RCC 7860 (cell line): ENCODE measurements around the gene ADGB.
"Not testable (repeated sequence)": the region's sequence is repeated elsewhere in the genome, so short reads cannot be mapped to it uniquely, and the experiment has no call there.

Experiments used
- DNase-seq: peaks from one replicate; pipeline ENCODE4 v3.0.0-alpha.2; 2015; ENCODE audit warnings: low spot score
- FAIRE-seq: peaks from 2 replicates; lab custom pipeline; 2012; peaks lifted over from hg19 to GRCh38; lab: Jason Lieb, UNC

The ADGB gene

DNA sequence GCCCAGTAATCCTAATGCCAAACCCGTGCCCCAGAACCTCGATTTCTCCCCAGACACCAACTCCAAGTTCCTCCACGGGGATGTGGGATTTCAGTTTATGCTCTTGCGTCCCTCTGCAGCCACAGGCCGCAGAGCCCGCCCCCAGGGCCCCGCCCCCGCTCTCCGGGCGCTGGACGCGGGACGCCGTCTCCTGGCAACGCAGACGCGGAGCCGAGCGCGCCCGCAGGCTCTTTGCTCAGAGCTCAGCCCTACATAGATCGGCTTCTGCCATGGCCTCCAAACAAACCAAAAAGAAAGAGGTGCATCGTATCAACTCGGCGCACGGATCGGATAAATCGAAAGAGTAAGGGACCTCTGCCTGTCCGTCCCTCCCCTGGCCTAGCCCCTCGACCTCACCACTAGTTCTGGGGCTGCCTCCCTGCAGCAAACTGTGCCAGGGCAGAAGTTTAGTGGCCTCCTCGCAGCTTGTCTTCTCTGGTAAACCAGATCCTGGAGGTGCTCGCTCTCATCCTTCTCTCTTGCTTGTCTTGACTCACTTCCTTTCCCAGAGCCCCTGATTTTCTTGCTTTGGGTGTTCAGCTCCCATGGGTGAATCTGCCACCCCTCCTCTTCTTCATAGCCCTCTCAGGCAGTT is at the start of gene ADGB:
Gene ADGB, plus strand, starts transcription at position 201 of the 634 bp plus-strand sequence. Its CDS starts 69 bp downstream, at position 270.
- DNase-seq (no peak), FAIRE-seq (no peak)

DNA sequence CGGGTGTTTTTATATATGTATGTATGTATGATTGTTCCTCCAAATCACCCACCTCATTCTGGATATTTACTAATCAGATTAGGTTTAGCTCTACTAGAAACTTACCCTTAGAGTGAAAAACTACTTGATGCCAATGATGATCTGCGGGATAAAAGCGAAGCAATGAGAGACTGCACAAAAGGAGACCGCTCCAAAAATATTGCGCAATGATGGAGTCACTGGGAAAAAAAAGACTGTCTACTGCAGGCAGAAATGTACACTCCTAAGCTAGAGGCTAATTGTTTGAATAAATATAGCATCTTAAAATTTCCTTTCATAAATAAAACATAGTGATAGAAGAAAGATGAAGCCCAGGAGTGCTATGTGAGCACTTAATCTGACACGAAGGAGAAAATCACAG is 47.9 kb upstream of the ADGB start:
- no peak for FAIRE-seq
- DNase-seq: no peak

- DNase-seq (no peak), FAIRE-seq (no peak)
Observed at GRCh38 chr6:146551545-146551944, 47.2 kb upstream of the ADGB start.

GRCh38 chr6:146553377-146554135 is 45.2 kb upstream of the ADGB start:
- no peak for DNase-seq
- FAIRE-seq: no peak

GRCh38 chr6:146560607-146561006 is 38.2 kb upstream of the ADGB start:
- DNase-seq (no peak), FAIRE-seq (no peak)

GRCh38 chr6:146566661-146567060 is 32.1 kb upstream of the ADGB start:
- FAIRE-seq, DNase-seq: not testable (repeated sequence)

DNA sequence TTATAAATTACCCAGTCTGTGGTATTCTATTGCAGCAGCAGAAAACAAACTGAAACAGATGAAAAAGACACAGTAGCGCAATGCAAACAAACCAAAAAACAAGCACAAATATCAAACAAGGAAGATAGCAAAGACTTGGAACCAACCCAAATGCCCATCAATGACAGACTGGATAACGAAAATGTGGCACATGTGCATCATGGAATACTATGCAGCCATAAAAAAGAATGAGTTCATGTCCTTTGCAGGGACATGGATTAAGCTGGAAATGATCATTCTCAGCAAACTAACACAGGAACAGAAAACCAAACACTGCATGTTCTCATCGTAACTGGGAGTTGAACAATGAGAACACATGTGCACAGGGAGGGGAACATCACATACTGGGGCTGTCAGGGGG is 30.2 kb upstream of the ADGB start:
- not testable (repeated sequence) for FAIRE-seq

GRCh38 chr6:146574211-146574610 is 24.6 kb upstream of the ADGB start:
- FAIRE-seq (no peak), DNase-seq (no peak)

More for the DNA sequence above, 30.2 kb upstream of the ADGB start:
- not testable (repeated sequence) for DNase-seq

DNA sequence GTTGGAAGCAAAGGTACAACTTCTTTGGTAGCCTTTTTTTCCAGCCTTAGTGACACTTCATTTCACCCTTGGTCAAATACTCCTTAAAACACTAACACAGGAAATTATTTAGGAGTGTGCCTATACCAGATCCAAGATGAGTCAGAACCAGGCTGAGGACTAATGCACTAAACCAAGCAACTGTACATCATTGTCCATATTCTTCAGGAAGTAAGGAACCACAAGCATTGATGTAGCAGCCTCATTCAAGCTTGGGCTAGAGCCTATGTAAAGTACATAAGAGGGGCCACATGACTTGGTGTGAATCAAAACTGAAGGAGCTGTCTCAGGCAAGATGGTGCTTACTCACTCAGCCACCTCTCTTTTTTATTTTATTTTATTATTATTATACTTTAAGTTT is 20.7 kb upstream of the ADGB start:
- FAIRE-seq (no peak), DNase-seq (no peak)

DNA sequence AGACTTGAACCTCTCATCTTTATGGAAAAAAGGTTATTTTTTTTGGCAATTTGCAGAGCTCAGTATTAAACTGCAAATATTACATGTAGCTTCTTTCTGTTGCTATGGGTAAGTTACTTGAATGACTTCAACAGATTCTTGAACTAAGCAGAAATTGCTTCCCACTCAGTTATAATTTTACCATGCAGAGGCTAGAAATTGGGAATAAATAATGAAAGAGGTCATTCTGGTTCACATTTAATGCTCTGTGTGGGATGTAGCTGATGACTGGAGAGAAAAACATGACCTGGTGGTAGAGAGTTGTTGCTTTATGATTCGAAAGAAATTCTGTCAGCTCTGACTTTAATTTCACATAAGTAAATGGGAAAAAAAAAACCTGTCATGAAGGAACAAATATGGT is 16.8 kb upstream of the ADGB start:
- FAIRE-seq (no peak), DNase-seq (no peak)

DNA sequence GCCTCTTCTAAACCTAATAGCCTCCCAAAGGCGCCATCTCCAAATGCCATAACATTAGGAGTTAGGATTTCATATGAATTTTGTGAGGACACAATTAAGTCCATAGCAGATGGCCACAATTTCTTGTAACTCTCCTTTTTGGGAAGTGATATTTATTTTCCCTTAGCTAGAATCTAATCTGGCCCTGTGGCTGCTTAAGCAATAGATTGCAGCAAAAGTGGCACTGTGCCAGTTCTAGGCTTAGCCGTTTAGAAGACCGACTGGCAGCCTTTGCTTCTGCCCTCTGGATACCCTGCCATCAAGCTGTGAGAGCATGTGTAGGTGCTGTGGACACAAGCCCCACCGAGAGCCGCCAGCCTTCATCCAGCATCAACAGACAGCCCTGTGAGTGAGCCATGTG is 15.9 kb upstream of the ADGB start:
- DNase-seq: no peak
- FAIRE-seq: no peak

- no peak for DNase-seq
Observed at GRCh38 chr6:146583966-146584365, 14.8 kb upstream of the ADGB start.

DNA sequence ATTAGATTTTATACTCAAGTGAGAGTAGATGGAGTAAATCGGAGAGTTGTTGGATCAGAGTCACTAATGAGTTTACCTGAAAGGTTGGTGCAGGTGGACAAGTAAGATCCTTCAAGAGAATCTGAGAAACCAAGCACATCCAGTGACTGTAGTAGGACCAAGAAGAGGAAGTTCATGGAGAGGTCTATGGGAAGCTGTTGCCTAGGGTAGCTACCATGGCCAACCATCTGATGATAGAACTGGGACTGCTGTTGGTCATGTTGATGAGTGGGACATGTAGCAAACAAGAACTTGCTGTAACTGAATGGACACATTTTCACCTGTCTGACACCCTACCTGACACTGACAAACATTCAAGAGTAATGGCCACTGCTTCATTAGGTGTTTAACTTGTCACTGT is 11.3 kb upstream of the ADGB start:
- DNase-seq (no peak), FAIRE-seq (no peak)

More at GRCh38 chr6:146583966-146584365, 14.8 kb upstream of the ADGB start:
- FAIRE-seq: no peak

GRCh38 chr6:146590492-146590891 is 8.3 kb upstream of the ADGB start:
- FAIRE-seq (no peak), DNase-seq (no peak)

GRCh38 chr6:146592451-146592850 is 6.3 kb upstream of the ADGB start:
- no peak for DNase-seq
- FAIRE-seq: no peak

GRCh38 chr6:146593986-146594385 is 4.8 kb upstream of the ADGB start:
- no peak for DNase-seq

GRCh38 chr6:146594495-146594894 is 4.3 kb upstream of the ADGB start:
- DNase-seq (no peak), FAIRE-seq (no peak)

More at GRCh38 chr6:146593986-146594385, 4.8 kb upstream of the ADGB start:
- FAIRE-seq: no peak

GRCh38 chr6:146595972-146596731 is 2.6 kb upstream of the ADGB start:
- no peak for FAIRE-seq
- no peak for DNase-seq

- DNase-seq (no peak), FAIRE-seq (no peak)
Observed at GRCh38 chr6:146601352-146601751, 2.6 kb downstream of the ADGB start.

DNA sequence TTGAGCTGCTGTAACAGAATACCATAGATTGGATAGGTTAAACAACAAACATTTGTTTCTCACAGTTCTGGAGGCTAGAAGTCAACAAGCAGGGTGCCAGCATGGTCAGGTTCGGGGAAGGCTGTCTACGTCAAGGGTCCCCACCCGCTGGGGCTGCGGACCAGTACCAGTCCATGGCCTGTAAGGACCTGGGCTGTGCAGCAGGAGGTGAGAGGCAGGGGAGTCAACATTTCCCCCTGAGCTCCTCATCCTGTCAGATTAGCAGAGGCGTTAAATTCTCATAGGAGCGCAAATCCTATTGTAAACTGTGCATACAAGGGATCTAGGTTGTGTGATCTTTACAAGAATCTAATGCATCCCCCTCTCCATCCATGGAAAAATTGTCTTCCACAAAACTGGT is 3.8 kb downstream of the ADGB start:
- no peak for FAIRE-seq

GRCh38 chr6:146613947-146614346 is 15.2 kb downstream of the ADGB start:
- DNase-seq (no peak), FAIRE-seq (no peak)

More for the DNA sequence above, 3.8 kb downstream of the ADGB start:
- no peak for DNase-seq

- no peak for FAIRE-seq
- DNase-seq: no peak
Observed at GRCh38 chr6:146620655-146621054, 21.9 kb downstream of the ADGB start.
